Hematopoietic multipotent progenitor cell (in vitro differentiated cells): ENCODE data around the gene ADD1. TPM values are rescaled to one million over a fixed set of nuclear protein-coding genes. Genes with fewer than 3 reads are reported as not detected.

Experiments used
- DNase-seq, 3 donors: peaks; one replicate each; pipeline ENCODE4 v3.0.0-alpha.2; 2011 to 2015; ENCODE audit warnings: low read depth in 2 of 3, low spot score in 2 of 3
- total RNA-seq: library from RNA; depleted of rRNA; stranded (reverse); fragments of >200 nt; gene quantifications from one replicate; pipeline ENCODE4 v1.2.3, GENCODE V29; 2012

ADD1 gene
- total RNA-seq, 1 donor = 163 TPM

DNA sequence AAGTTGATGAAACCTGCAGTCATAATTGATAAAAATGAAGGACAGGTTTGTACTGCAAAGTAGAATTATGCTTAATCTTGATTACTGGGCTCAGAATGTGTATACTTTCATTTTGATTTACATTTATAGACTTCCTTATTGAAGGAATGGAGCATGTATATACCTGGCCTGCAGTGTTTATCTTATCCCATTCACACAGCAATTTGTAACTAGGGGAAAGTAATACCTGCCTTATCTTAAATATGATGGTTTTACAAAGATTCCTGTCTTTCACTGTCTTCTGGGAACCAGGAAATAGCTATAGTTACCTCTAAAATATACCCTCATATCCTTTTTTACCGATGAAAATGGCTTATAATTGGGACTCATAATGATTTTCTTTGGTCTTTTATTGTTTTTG, 29.7 kb downstream of the ADD1 start:
- no peak for DNase-seq

- no peak for DNase-seq
These were observed 31.2 kb downstream of the ADD1 start for GRCh38 chr4:2874861-2875260.

DNA sequence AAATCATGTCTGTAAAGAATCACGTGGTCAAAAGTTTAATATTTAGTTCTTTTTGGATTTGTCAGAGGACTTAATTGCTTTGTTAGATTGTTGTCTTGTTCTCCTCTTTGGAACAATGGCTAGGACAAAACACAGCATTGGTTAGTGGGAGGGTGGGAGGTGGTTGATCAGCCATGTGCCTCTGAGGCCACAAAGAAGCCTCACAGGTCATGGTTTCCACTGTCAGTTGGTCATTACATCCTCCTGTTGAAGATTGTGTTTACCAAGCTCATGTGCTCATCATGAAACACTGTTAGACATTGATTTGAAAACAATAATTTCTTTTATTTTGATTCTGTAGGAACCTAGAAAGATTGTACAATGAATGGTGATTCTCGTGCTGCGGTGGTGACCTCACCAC, 31.9 kb downstream of the ADD1 start:
- DNase-seq = no peak

GRCh38 chr4:2878346-2878745, 34.7 kb downstream of the ADD1 start:
- no peak for DNase-seq

- no peak for DNase-seq
These were observed 35.4 kb downstream of the ADD1 start for GRCh38 chr4:2879026-2879425.

- DNase-seq = no peak
These were observed 37.8 kb downstream of the ADD1 start for GRCh38 chr4:2881431-2881830.

DNA sequence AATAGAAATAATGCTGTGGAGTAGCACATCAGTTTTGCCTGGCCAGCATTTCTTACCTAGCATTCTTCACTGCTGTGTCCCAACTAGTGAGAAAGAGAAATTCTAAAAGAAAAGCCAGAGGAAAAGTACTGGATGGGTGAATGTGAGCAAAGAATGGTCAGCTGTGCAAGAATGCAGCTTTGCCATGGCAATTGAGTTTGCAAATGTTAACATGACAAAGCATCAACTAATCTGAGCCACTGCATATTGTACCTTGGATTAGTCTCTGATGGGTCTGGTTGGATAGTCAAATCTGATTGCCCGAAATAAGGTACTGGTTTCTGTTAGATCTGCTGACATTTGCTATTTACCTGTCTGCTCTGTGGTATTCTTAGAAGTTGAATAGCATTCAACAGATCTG, 38.7 kb downstream of the ADD1 start:
- DNase-seq = no peak

GRCh38 chr4:2886161-2886560, 42.5 kb downstream of the ADD1 start:
- DNase-seq = no peak

- no peak for DNase-seq
These were observed 43.0 kb downstream of the ADD1 start for GRCh38 chr4:2886622-2887021.

DNA sequence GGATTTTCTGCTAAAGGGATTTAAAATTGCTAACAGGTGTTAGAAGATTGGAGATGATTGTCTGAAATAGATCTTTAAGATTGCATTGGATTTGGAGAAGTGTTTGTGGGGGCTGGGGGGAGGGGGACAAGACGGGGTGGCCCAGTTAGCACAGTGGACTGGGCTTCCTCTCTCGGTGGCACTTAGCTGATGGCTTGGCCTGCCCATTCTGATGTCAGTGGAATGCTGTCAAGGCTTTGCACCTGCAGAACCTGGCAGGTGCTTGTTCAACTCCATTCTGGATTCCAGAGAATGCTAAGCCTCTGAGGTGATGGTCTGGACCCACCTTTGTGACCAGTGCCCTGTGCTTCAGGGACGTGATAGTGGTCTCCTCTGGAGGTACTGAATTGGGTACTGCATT, 43.7 kb downstream of the ADD1 start:
- no peak for DNase-seq

DNA sequence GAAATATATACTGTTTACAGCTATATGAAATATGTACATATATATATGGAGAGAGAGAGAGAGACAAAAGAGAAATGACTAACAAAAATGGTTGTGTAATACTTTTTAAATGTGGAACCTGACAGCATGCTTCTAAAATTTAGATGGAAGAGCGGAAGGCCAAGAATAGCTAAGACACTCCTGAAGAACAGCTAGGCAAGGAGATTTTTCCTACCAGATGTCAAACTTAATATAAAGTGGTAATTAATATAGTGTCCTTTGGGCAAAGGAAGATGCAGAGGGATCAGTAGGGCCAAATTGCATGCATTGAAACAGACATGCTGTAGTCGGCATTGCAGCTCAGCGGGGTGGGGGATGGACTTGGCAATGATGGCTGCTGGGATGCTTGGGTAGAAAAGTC, 45.2 kb downstream of the ADD1 start:
- DNase-seq = no peak

DNA sequence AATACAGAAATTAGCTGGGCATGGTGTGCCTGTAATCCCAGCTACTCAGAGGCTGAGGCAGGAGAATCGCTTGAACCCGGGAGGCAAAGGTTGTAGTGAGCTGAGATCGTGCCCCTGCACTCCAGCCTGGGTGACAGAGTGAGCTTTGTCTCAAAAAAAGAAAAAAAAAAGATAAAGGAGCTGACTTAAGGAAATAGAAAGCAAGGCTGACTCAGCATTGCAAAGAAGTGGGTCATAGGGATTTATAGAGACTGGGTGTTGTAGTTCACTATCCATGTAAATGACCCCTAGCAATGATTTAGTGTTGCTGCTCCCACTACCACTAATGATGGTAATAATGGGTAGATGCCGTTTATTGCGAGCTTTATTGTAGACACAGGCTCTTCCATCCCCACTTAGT, 47.6 kb downstream of the ADD1 start:
- no peak for DNase-seq

GRCh38 chr4:2893772-2894171, 50.1 kb downstream of the ADD1 start:
- no peak for DNase-seq

GRCh38 chr4:2898001-2898400, 54.4 kb downstream of the ADD1 start:
- no peak for DNase-seq

GRCh38 chr4:2900741-2901140, 57.1 kb downstream of the ADD1 start:
- no peak for DNase-seq

GRCh38 chr4:2901186-2901585, 57.5 kb downstream of the ADD1 start:
- no peak for DNase-seq

GRCh38 chr4:2902126-2902525, 58.5 kb downstream of the ADD1 start:
- DNase-seq = no peak

- no peak for DNase-seq
These were observed 61.9 kb downstream of the ADD1 start for GRCh38 chr4:2905544-2905943.

GRCh38 chr4:2906218-2906617, 62.6 kb downstream of the ADD1 start:
- DNase-seq = no peak

- no peak for DNase-seq
These were observed 63.6 kb downstream of the ADD1 start for GRCh38 chr4:2907226-2907625.

GRCh38 chr4:2907706-2908293, 64.2 kb downstream of the ADD1 start:
- DNase-seq = no peak

DNA sequence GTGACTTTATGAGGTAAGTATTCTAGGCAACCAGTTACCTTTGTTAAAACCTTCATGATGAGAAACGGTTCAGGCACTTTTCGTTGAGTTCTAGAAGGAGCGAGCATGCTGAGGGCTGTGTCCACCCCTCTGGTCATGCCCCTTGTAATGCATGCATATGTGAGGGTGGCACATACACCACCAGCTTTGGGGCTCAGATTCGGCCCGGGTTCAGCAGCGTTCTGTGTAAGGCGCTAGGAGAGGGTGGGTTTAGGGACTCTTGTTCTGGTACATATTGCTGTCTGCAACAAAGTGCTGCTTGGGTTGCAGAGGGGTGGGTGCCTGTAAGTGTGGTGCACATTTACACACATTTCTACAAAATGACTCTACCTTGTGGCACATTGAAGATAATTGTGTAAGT, 65.0 kb downstream of the ADD1 start:
- no peak for DNase-seq

DNA sequence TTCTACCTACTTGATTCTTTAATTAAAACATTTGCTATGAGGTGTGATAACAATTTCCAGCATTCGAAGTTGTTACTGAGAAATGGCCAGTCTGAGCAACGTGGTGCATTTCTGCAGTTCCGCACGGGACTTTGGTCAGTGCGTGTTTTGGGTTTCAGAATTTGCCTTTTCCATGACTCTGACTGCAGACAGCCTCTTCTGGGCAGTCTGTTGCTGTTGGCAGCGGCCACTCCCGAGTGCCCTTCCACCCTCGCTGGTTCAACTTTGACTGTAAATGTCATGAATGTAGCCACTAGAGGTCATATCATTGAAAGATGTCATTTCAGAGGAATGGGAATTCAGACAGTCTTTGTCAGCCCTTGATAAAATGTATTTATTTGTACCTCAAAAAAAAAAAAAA, 65.9 kb downstream of the ADD1 start:
- DNase-seq = no peak
